ENCODE data around the gene SOX9.

Gene SOX9

GRCh38 chr17:72143245-72143644 lies 22.4 kb downstream of the SOX9 start:
- CTCF ChIA-PET: interaction anchor here (0.9 to 1.5 kb wide), 4 partner anchors 15 to 416 kb away, joined by 3 read pairs; no protein-coding TSS in a partner anchor
- POLR2A ChIA-PET: no interaction called here
- TF ChIP-seq, protein P1, sequence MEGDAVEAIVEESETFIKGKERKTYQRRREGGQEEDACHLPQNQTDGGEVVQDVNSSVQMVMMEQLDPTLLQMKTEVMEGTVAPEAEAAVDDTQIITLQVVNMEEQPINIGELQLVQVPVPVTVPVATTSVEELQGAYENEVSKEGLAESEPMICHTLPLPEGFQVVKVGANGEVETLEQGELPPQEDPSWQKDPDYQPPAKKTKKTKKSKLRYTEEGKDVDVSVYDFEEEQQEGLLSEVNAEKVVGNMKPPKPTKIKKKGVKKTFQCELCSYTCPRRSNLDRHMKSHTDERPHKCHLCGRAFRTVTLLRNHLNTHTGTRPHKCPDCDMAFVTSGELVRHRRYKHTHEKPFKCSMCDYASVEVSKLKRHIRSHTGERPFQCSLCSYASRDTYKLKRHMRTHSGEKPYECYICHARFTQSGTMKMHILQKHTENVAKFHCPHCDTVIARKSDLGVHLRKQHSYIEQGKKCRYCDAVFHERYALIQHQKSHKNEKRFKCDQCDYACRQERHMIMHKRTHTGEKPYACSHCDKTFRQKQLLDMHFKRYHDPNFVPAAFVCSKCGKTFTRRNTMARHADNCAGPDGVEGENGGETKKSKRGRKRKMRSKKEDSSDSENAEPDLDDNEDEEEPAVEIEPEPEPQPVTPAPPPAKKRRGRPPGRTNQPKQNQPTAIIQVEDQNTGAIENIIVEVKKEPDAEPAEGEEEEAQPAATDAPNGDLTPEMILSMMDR (IDR thresholded peaks at IDR 0.05; ENCODE audit: control extremely low read depth, extremely low read depth, low read depth, missing control alignments): no peak
- no peak for DNase-seq (ENCODE audit: extremely low spot score)

GRCh38 chr17:72144101-72144500 lies 23.3 kb downstream of the SOX9 start:
- TF ChIP-seq, protein P1 (IDR thresholded peaks at IDR 0.05; ENCODE audit: control extremely low read depth, extremely low read depth, low read depth, missing control alignments): no peak
- CTCF ChIA-PET: interaction anchor here (0.8 kb wide), 1 partner anchor 13 kb away, joined by 3 read pairs; no protein-coding TSS in a partner anchor
- DNase-seq (ENCODE audit: extremely low spot score): no peak
- POLR2A ChIA-PET: interaction anchor here (0.7 kb wide), 1 partner anchor 1092 kb away, joined by 3 read pairs; no protein-coding TSS in a partner anchor

GRCh38 chr17:72145562-72145961 lies 24.7 kb downstream of the SOX9 start:
- ChIA-PET CTCF (interaction anchor here (1.2 kb wide), 1 partner anchor 16 kb away, joined by 3 read pairs; no protein-coding TSS in a partner anchor), POLR2A (no interaction called here)
- no peak for DNase-seq (ENCODE audit: extremely low spot score)
- TF ChIP-seq, protein P1 (IDR thresholded peaks at IDR 0.05; ENCODE audit: control extremely low read depth, extremely low read depth, low read depth, missing control alignments): no peak

- POLR2A ChIA-PET: no interaction called here
- no peak for DNase-seq (ENCODE audit: extremely low spot score)
- TF ChIP-seq, protein P1 (IDR thresholded peaks at IDR 0.05; ENCODE audit: control extremely low read depth, extremely low read depth, low read depth, missing control alignments): no peak
- CTCF ChIA-PET: interaction anchor here (1.2 kb wide), 1 partner anchor 15 kb away, joined by 3 read pairs; no protein-coding TSS in a partner anchor
Observed at GRCh38 chr17:72145962-72146361, 25.1 kb downstream of the SOX9 start.

DNA sequence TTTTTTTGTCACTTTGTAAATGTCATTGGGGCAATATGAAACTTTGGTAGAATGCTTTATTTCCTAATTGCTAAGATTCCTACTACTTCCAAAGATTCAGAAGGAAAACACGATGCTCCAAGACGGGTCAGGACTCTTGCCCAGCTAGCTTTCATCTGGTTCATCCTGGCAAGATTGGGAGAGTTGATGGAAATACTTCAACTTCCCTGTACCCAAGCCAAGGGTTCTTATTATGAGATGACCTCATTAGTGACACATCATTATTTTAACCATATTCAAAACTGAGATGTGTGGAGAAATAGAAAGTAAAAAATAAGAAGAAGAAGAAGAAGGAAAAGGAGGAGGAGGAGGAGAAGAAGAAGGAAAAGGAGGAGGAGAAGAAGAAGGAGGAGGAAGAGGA lies 25.6 kb downstream of the SOX9 start:
- ChIA-PET CTCF (no interaction called here), POLR2A (no interaction called here)
- TF ChIP-seq, protein P1 (IDR thresholded peaks at IDR 0.05; ENCODE audit: control extremely low read depth, extremely low read depth, low read depth, missing control alignments): no peak
- DNase-seq (ENCODE audit: extremely low spot score): no peak

GRCh38 chr17:72150632-72151460 lies 30.0 kb downstream of the SOX9 start:
- TF ChIP-seq, protein P1 (IDR thresholded peaks at IDR 0.05; ENCODE audit: control extremely low read depth, extremely low read depth, low read depth, missing control alignments): no peak
- POLR2A ChIA-PET: no interaction called here
- CTCF ChIA-PET: no interaction called here
- no peak for DNase-seq (ENCODE audit: extremely low spot score)

Data from GM10248 (cell line).